HepG2 (cell line): ENCODE data around the gene ZNF77. TPM values are rescaled to one million over a fixed set of nuclear protein-coding genes. Genes with fewer than 3 reads are reported as not detected.

Experiments used
- AGO1 ChIP-seq: fragments of 200-400 bp; formaldehyde crosslinking; IDR thresholded peaks from 2 replicates; pipeline ENCODE4 v1.6.1; 2017; ENCODE audit warnings: mild to moderate bottlenecking, low read depth, low read length, moderate library complexity; ENCODE audit not compliant: poor library complexity, severe bottlenecking
- AHR ChIP-seq: IDR thresholded peaks from 2 replicates; pipeline ENCODE4 v1.6.1; 2018; ENCODE audit warnings: missing genetic modification reagents, missing compliant biosample characterization
- DR1 ChIP-seq: sonication (generic); formaldehyde crosslinking; IDR thresholded peaks from 2 replicates; pipeline ENCODE4 v1.8.0; 2021; ENCODE audit warnings: mild to moderate bottlenecking, missing genetic modification reagents, inconsistent platforms
- KAT8 ChIP-seq: IDR thresholded peaks from 2 replicates; pipeline ENCODE4 v1.6.1; 2016; ENCODE audit warnings: missing genetic modification reagents, missing compliant biosample characterization
- MATR3 ChIP-seq: sonication (generic); formaldehyde crosslinking; IDR thresholded peaks from 2 replicates; pipeline ENCODE4 v1.4.0; 2020; ENCODE audit warnings: missing genetic modification reagents
- NR1H2 ChIP-seq: sonication (generic); formaldehyde crosslinking; IDR thresholded peaks from 2 replicates; pipeline ENCODE4 v1.8.1; 2022; ENCODE audit warnings: low read depth, missing genetic modification reagents, borderline replicate concordance
- SMC3 ChIP-seq: IDR thresholded peaks from 2 replicates; pipeline ENCODE4 v1.6.1; 2011; ENCODE audit warnings: low read length, improper control_type of control experiment
- SRY ChIP-seq: sonication (generic); formaldehyde crosslinking; IDR thresholded peaks from 2 replicates; pipeline ENCODE4 v1.8.0; 2022; ENCODE audit warnings: mild to moderate bottlenecking, missing genetic modification reagents
- TCF12 ChIP-seq, 2 experiments: fragments of 450-650 bp in 1 of 2; sonication (generic) in 1 of 2; formaldehyde crosslinking in 1 of 2; IDR thresholded peaks; 2 replicates each; pipeline versions ENCODE4 v1.6.1 to v1.8.0; 2017 to 2022; ENCODE audit warnings: antibody characterized with exemption in 1 of 2, mild to moderate bottlenecking in 1 of 2, missing genetic modification reagents in 1 of 2, moderate library complexity in 1 of 2
- TP53 ChIP-seq: sonication (generic); formaldehyde crosslinking; conservative IDR thresholded peaks from 2 replicates; pipeline ENCODE4 v1.4.0; 2020; ENCODE audit warnings: missing genetic modification reagents
- XRCC5 ChIP-seq: fragments of 200-400 bp; formaldehyde crosslinking; optimal IDR thresholded peaks from 2 replicates; pipeline ENCODE3; 2017; ENCODE audit warnings: mild to moderate bottlenecking, low read length
- ZNF850 ChIP-seq: sonication (generic); formaldehyde crosslinking; conservative IDR thresholded peaks from 2 replicates; pipeline ENCODE4 v1.9.0; 2021; ENCODE audit warnings: mild to moderate bottlenecking, missing genetic modification reagents
- polyA plus RNA-seq, 8 experiments: library from polyadenylated mRNA; depleted of rRNA in 3 of 8; stranded (reverse) in 7 of 8; unstranded in 1 of 8; fragments of >200 nt; fragmentation: Illumina TruSeq in 4 of 8; extraction: Trizol in 4 of 8; gene quantifications; 2 replicates each; pipeline versions ENCODE4 v1.2.1 to v1.2.3, GENCODE V29; 2011 to 2016; ENCODE audit warnings: low read depth in 4 of 8, missing spikeins in 1 of 8, mixed read lengths in 1 of 8; ENCODE audit not compliant: insufficient read depth in 1 of 8
- total RNA-seq, 5 experiments: library from RNA; depleted of rRNA; stranded (reverse); fragments of >200 nt; fragmentation: Illumina TruSeq; extraction: Trizol; gene quantifications; 2 replicates each; pipeline ENCODE4 v1.2.3, GENCODE V29; 2016; ENCODE audit warnings: low read depth in 1 of 5
- TF ChIP-seq, protein P1 (sequence below): sonication (generic); formaldehyde crosslinking; IDR thresholded peaks from 2 replicates; pipeline ENCODE4 v1.4.0; 2020; ENCODE audit warnings: mild to moderate bottlenecking, low read depth, missing genetic modification reagents
- TF ChIP-seq, protein P2 (sequence below): sonication (generic); formaldehyde crosslinking; IDR thresholded peaks from 2 replicates; pipeline ENCODE4 v1.4.0; 2020; ENCODE audit warnings: missing genetic modification reagents
- TF ChIP-seq, protein P3 (sequence below): sonication (generic); formaldehyde crosslinking; IDR thresholded peaks from 2 replicates; pipeline ENCODE4 v1.8.0; 2022; ENCODE audit warnings: missing genetic modification reagents, mild to moderate bottlenecking, borderline replicate concordance
- TF ChIP-seq, protein P4 (sequence below): sonication (generic); IDR thresholded peaks from 2 replicates; pipeline ENCODE4 v1.6.1; 2016; ENCODE audit warnings: low read depth, borderline replicate concordance
- TF ChIP-seq, protein P5 (sequence below): sonication (generic); formaldehyde crosslinking; IDR thresholded peaks from 2 replicates; pipeline ENCODE4 v1.4.0; 2020; ENCODE audit warnings: missing genetic modification reagents, borderline replicate concordance
- TF ChIP-seq, protein P6 (sequence below): sonication (generic); formaldehyde crosslinking; IDR thresholded peaks from 2 replicates; pipeline ENCODE4 v1.4.0; 2020; ENCODE audit warnings: missing genetic modification reagents

The ZNF77 gene
- total and polyA plus RNA-seq, 2 of the 13 experiments (the other 11 are each of a cell fraction or from before 2014, with no cell fraction given) = 7.1 to 11.5 TPM

DNA sequence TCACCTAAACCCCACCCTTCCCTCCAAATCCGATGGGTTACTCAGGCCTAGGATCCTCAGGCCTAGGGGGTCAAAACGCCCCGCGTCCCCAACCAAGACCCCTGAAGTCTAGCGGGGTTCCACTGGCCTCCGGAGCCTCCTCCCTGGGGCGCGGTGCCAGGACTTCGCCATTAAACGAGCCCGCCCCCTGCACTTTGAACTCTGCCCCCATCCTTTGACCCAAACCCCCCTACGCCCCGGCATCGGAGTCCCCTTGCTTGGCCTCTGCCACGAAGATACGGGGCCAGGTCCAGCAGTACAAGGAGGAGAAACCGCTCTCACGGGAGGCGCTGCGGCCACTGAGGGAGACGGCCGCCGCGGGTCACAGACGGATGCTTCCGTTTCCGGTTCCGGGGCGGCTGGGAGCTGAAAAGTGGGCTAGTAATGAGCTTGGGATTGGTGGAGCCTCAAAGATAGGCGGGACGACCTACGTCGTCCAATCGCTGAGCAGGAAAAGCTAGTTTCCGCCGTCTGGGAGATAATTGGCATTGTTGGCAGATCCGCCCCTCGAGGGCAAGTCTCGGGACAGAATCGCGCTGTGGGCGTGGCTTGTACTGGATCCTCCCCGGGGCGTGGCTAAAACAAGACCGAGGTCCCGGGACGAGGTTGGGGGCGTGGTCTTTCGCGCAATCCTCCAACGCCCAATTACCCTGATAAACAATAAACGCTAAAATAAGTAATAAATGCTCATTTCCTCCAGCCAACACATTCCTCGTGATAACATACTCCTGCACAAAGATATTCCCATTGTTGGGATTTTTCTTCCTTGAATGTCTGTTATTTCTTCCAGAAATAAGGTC lies 5.7 kb upstream of the ZNF77 start (continued):
- TF ChIP-seq, protein P1, sequence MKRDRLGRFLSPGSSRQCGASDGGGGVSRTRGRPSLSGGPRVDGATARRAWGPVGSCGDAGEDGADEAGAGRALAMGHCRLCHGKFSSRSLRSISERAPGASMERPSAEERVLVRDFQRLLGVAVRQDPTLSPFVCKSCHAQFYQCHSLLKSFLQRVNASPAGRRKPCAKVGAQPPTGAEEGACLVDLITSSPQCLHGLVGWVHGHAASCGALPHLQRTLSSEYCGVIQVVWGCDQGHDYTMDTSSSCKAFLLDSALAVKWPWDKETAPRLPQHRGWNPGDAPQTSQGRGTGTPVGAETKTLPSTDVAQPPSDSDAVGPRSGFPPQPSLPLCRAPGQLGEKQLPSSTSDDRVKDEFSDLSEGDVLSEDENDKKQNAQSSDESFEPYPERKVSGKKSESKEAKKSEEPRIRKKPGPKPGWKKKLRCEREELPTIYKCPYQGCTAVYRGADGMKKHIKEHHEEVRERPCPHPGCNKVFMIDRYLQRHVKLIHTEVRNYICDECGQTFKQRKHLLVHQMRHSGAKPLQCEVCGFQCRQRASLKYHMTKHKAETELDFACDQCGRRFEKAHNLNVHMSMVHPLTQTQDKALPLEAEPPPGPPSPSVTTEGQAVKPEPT (CRISPR knock-in tag) = no peak; the same call in 1 of the 2 replicates
- peak; percentile 85 for TF ChIP-seq SRY (CRISPR knock-in tag)
- TF ChIP-seq, protein P2, sequence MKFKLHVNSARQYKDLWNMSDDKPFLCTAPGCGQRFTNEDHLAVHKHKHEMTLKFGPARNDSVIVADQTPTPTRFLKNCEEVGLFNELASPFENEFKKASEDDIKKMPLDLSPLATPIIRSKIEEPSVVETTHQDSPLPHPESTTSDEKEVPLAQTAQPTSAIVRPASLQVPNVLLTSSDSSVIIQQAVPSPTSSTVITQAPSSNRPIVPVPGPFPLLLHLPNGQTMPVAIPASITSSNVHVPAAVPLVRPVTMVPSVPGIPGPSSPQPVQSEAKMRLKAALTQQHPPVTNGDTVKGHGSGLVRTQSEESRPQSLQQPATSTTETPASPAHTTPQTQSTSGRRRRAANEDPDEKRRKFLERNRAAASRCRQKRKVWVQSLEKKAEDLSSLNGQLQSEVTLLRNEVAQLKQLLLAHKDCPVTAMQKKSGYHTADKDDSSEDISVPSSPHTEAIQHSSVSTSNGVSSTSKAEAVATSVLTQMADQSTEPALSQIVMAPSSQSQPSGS (CRISPR knock-in tag) = no peak; the same call in 1 of the 2 replicates
- TF ChIP-seq, protein P3, sequence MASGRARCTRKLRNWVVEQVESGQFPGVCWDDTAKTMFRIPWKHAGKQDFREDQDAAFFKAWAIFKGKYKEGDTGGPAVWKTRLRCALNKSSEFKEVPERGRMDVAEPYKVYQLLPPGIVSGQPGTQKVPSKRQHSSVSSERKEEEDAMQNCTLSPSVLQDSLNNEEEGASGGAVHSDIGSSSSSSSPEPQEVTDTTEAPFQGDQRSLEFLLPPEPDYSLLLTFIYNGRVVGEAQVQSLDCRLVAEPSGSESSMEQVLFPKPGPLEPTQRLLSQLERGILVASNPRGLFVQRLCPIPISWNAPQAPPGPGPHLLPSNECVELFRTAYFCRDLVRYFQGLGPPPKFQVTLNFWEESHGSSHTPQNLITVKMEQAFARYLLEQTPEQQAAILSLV (CRISPR knock-in tag) = peak; percentile 68
- TF ChIP-seq TCF12 (IDR thresholded peaks at IDR 0.05) = no peak
- no peak for TF ChIP-seq TCF12 (CRISPR knock-in tag; IDR thresholded peaks at IDR 0.05)
- peak; percentile 27 for TF ChIP-seq XRCC5
- TF ChIP-seq AGO1 = no peak
- TF ChIP-seq, protein P4, sequence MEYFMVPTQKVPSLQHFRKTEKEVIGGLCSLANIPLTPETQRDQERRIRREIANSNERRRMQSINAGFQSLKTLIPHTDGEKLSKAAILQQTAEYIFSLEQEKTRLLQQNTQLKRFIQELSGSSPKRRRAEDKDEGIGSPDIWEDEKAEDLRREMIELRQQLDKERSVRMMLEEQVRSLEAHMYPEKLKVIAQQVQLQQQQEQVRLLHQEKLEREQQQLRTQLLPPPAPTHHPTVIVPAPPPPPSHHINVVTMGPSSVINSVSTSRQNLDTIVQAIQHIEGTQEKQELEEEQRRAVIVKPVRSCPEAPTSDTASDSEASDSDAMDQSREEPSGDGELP = peak; percentile 21; the same call in 1 of the 2 replicates
- TF ChIP-seq AHR (CRISPR knock-in tag) = peak; percentile 64; the same call in 1 of the 2 replicates
- TF ChIP-seq, protein P5, sequence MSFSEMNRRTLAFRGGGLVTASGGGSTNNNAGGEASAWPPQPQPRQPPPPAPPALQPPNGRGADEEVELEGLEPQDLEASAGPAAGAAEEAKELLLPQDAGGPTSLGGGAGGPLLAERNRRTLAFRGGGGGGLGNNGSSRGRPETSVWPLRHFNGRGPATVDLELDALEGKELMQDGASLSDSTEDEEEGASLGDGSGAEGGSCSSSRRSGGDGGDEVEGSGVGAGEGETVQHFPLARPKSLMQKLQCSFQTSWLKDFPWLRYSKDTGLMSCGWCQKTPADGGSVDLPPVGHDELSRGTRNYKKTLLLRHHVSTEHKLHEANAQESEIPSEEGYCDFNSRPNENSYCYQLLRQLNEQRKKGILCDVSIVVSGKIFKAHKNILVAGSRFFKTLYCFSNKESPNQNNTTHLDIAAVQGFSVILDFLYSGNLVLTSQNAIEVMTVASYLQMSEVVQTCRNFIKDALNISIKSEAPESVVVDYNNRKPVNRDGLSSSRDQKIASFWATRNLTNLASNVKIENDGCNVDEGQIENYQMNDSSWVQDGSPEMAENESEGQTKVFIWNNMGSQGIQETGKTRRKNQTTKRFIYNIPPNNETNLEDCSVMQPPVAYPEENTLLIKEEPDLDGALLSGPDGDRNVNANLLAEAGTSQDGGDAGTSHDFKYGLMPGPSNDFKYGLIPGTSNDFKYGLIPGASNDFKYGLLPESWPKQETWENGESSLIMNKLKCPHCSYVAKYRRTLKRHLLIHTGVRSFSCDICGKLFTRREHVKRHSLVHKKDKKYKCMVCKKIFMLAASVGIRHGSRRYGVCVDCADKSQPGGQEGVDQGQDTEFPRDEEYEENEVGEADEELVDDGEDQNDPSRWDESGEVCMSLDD (CRISPR knock-in tag) = no peak; the same call in 1 of the 2 replicates
- no peak for TF ChIP-seq ZNF850
- no peak for TF ChIP-seq TP53 (CRISPR knock-in tag)
- no peak for TF ChIP-seq NR1H2 (CRISPR knock-in tag)
- TF ChIP-seq, protein P6, sequence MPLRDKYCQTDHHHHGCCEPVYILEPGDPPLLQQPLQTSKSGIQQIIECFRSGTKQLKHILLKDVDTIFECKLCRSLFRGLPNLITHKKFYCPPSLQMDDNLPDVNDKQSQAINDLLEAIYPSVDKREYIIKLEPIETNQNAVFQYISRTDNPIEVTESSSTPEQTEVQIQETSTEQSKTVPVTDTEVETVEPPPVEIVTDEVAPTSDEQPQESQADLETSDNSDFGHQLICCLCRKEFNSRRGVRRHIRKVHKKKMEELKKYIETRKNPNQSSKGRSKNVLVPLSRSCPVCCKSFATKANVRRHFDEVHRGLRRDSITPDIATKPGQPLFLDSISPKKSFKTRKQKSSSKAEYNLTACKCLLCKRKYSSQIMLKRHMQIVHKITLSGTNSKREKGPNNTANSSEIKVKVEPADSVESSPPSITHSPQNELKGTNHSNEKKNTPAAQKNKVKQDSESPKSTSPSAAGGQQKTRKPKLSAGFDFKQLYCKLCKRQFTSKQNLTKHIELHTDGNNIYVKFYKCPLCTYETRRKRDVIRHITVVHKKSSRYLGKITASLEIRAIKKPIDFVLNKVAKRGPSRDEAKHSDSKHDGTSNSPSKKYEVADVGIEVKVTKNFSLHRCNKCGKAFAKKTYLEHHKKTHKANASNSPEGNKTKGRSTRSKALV (CRISPR knock-in tag) = no peak
- no peak for TF ChIP-seq SMC3
- TF ChIP-seq KAT8 (CRISPR knock-in tag) = peak; percentile 92
- TF ChIP-seq MATR3 (CRISPR knock-in tag) = no peak
- peak; percentile 84 for TF ChIP-seq DR1 (CRISPR knock-in tag)
